ENCODE measurements around the gene ALK.

DNA sequence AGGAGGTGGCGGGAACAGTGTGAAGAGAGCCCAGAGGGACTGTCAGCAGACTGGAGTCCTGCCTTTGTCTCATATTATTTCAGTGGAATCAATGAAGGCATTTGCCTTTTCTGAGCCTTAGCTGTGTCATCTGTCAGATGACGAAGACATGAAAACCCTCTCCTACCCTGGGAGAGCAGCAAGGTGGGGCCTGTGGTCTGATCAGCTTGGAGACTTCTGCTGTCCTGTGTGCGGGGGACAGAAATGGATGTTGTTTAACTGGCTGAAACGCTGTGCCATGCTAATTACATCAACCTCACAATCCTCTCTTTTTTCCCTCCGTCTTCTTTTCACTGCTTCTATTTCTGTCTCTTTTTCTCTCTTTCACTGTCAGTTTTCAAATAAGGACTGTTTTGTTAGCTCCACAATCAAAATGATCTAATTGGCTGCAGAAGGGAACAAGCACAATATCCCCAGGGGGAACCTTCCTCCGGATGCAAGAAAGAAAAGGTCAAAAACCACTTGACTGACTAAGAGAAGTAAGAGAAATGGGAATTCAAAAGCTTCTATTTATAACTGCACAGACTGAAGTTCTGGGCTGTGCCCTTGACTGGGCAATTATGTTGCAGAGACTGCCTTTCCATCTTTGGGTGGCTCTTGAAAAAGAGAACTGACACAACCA, 466.1 kb downstream of the ALK start:
- TF ChIP-seq, protein P1, sequence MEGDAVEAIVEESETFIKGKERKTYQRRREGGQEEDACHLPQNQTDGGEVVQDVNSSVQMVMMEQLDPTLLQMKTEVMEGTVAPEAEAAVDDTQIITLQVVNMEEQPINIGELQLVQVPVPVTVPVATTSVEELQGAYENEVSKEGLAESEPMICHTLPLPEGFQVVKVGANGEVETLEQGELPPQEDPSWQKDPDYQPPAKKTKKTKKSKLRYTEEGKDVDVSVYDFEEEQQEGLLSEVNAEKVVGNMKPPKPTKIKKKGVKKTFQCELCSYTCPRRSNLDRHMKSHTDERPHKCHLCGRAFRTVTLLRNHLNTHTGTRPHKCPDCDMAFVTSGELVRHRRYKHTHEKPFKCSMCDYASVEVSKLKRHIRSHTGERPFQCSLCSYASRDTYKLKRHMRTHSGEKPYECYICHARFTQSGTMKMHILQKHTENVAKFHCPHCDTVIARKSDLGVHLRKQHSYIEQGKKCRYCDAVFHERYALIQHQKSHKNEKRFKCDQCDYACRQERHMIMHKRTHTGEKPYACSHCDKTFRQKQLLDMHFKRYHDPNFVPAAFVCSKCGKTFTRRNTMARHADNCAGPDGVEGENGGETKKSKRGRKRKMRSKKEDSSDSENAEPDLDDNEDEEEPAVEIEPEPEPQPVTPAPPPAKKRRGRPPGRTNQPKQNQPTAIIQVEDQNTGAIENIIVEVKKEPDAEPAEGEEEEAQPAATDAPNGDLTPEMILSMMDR (IDR thresholded peaks at IDR 0.05), result no peak
- TF ChIP-seq EZH2 (IDR thresholded peaks at IDR 0.05; ENCODE audit: borderline replicate concordance, insufficient read depth, low read depth, low read length, poor library complexity, severe bottlenecking), result no peak
